HCEC 1CT (cell line): ENCODE results near the gene EFCAB13.
A peak's percentile ranks its signal among the peaks of the same experiment; 100 is the strongest.

Experiments used
- DNase-seq: peaks from one replicate; pipeline ENCODE4 v3.0.0-alpha.2; 2017

EFCAB13 gene

GRCh38 chr17:47323382-47324223, at the start of gene EFCAB13:
TSS of gene EFCAB13 (plus strand) at chr17:47323955. CDS start at chr17:47328354, 4,399 bp downstream.
- DNase-seq, result peak; percentile 91

- no peak for DNase-seq
Observed at GRCh38 chr17:47274319-47275069, 49.3 kb upstream of the EFCAB13 start.

- peak; percentile 29 for DNase-seq
Observed at GRCh38 chr17:47275245-47275984, 48.3 kb upstream of the EFCAB13 start.

- DNase-seq, result no peak
Observed at GRCh38 chr17:47276444-47276843, 47.3 kb upstream of the EFCAB13 start.

- peak; percentile 57 for DNase-seq
Observed at GRCh38 chr17:47276868-47277267, 46.9 kb upstream of the EFCAB13 start.

- peak; percentile 65 for DNase-seq
Observed at GRCh38 chr17:47277921-47278320, 45.8 kb upstream of the EFCAB13 start.

- no peak for DNase-seq
Observed at GRCh38 chr17:47278561-47278960, 45.2 kb upstream of the EFCAB13 start.

GRCh38 chr17:47279062-47279801, 44.5 kb upstream of the EFCAB13 start:
- peak; percentile 99 for DNase-seq

- peak; percentile 67 for DNase-seq
Observed at GRCh38 chr17:47280072-47280811, 43.5 kb upstream of the EFCAB13 start.

GRCh38 chr17:47281216-47281615, 42.5 kb upstream of the EFCAB13 start:
- no peak for DNase-seq

- DNase-seq, result no peak
Observed at GRCh38 chr17:47285003-47285402, 38.8 kb upstream of the EFCAB13 start.

- DNase-seq, result no peak
Observed at GRCh38 chr17:47286198-47286914, 37.4 kb upstream of the EFCAB13 start.

- no peak for DNase-seq
Observed at GRCh38 chr17:47287068-47287467, 36.7 kb upstream of the EFCAB13 start.

GRCh38 chr17:47287639-47288038, 36.1 kb upstream of the EFCAB13 start:
- DNase-seq, result no peak

GRCh38 chr17:47288531-47289116, 35.1 kb upstream of the EFCAB13 start:
- DNase-seq, result peak; percentile 5

GRCh38 chr17:47289302-47289701, 34.5 kb upstream of the EFCAB13 start:
- no peak for DNase-seq

GRCh38 chr17:47290870-47291241, 32.9 kb upstream of the EFCAB13 start:
- DNase-seq, result no peak

GRCh38 chr17:47291242-47291873, 32.4 kb upstream of the EFCAB13 start:
- no peak for DNase-seq

GRCh38 chr17:47292206-47292605, 31.5 kb upstream of the EFCAB13 start:
- DNase-seq, result no peak
